B cell (primary cell): ENCODE measurements around the gene DAB2IP.

Source experiments
- CTCF ChIP-seq: fragments of 200-600 bp; IDR thresholded peaks from one replicate; pipeline ENCODE4 v1.8.0; 2022; ENCODE audit warnings: antibody characterized with exemption, mild to moderate bottlenecking
- EZH2 ChIP-seq: IDR thresholded peaks from 2 replicates; pipeline ENCODE4 v1.6.1; 2012; ENCODE audit warnings: borderline replicate concordance, low read depth, mild to moderate bottlenecking, moderate library complexity, low read length; ENCODE audit not compliant: insufficient read depth, poor library complexity, severe bottlenecking

- TF ChIP-seq CTCF (no peak), EZH2 (no peak)
Observed at GRCh38 chr9:121654499-121655140, 3.2 kb downstream of the DAB2IP start.
